GM19452 (cell line): ENCODE data around the gene RALGPS2.
"Not testable (repeated sequence)": the region's sequence is repeated elsewhere in the genome, so short reads cannot be mapped to it uniquely, and the experiment has no call there.

ENCODE experiments used
- ATAC-seq: cut with Tn5 transposase; IDR thresholded peaks from one replicate; pipeline ENCODE4 v1.9.1; 2021; ENCODE audit not compliant: unreplicated experiment

The RALGPS2 gene

GRCh38 chr1:178724376-178724727 lies 692 bp upstream of the RALGPS2 start:
- ATAC-seq = no peak

- peak; percentile 44 for ATAC-seq
Measured at GRCh38 chr1:178725466-178726086, 532 bp downstream of the RALGPS2 start.

GRCh38 chr1:178726087-178726517 lies 1.1 kb downstream of the RALGPS2 start:
- peak; percentile 62 for ATAC-seq

GRCh38 chr1:178726545-178726944 lies 1.5 kb downstream of the RALGPS2 start:
- no peak for ATAC-seq

GRCh38 chr1:178727014-178727895 lies 2.2 kb downstream of the RALGPS2 start:
- ATAC-seq = no peak

GRCh38 chr1:178733972-178734371 lies 8.9 kb downstream of the RALGPS2 start:
- ATAC-seq = no peak

- ATAC-seq = no peak
Measured at GRCh38 chr1:178738780-178739179, 13.7 kb downstream of the RALGPS2 start.

GRCh38 chr1:178739285-178740045 lies 14.4 kb downstream of the RALGPS2 start:
- ATAC-seq = no peak

GRCh38 chr1:178740491-178740890 lies 15.4 kb downstream of the RALGPS2 start:
- no peak for ATAC-seq

GRCh38 chr1:178740924-178741323 lies 15.9 kb downstream of the RALGPS2 start:
- no peak for ATAC-seq

GRCh38 chr1:178743801-178744200 lies 18.8 kb downstream of the RALGPS2 start:
- no peak for ATAC-seq

GRCh38 chr1:178745260-178745659 lies 20.2 kb downstream of the RALGPS2 start:
- no peak for ATAC-seq

- ATAC-seq = no peak
Measured at GRCh38 chr1:178746345-178746744, 21.3 kb downstream of the RALGPS2 start.

GRCh38 chr1:178747361-178747760 lies 22.3 kb downstream of the RALGPS2 start:
- ATAC-seq = not testable (repeated sequence)

GRCh38 chr1:178749581-178750166 lies 24.6 kb downstream of the RALGPS2 start:
- ATAC-seq = no peak

- no peak for ATAC-seq
Measured at GRCh38 chr1:178751046-178751445, 26.0 kb downstream of the RALGPS2 start.

GRCh38 chr1:178752891-178753290 lies 27.8 kb downstream of the RALGPS2 start:
- no peak for ATAC-seq

- not testable (repeated sequence) for ATAC-seq
Measured at GRCh38 chr1:178754655-178755256, 29.7 kb downstream of the RALGPS2 start.

- ATAC-seq = no peak
Measured at GRCh38 chr1:178768423-178768822, 43.4 kb downstream of the RALGPS2 start.

GRCh38 chr1:178772952-178773351 lies 47.9 kb downstream of the RALGPS2 start:
- ATAC-seq = no peak

GRCh38 chr1:178774263-178774662 lies 49.2 kb downstream of the RALGPS2 start:
- no peak for ATAC-seq
